ENCODE data around the gene CLTCL1. TPM values are rescaled to one million over a fixed set of nuclear protein-coding genes. Genes with fewer than 3 reads are reported as not detected.

CLTCL1 gene
- total RNA-seq, 4 donors from 2014 or later: 5.7 to 11.7 (median 8.4) TPM

GRCh38 chr22:19129871-19130270 is 161.6 kb downstream of the CLTCL1 start:
- peaks cover 0 to 36% of the 10 kb centered on the region in 2 donors for H3K36me3 ChIP-seq
- no peaks in the 10 kb centered on the region for H3K4me1 ChIP-seq
- no peaks in the 10 kb centered on the region for H3K27me3 ChIP-seq
- 83% methylated on average over 5 of the region's 8 CpGs; no CpG with 5 or more reads in 1 of the 2 donors for WGBS, 2 donors (ENCODE audit: low coverage in 1 of 2)
- H3K9me3 ChIP-seq: no peaks in the 10 kb centered on the region
- no peak overlapping the region for H3K27ac ChIP-seq
- TF ChIP-seq, protein P1, sequence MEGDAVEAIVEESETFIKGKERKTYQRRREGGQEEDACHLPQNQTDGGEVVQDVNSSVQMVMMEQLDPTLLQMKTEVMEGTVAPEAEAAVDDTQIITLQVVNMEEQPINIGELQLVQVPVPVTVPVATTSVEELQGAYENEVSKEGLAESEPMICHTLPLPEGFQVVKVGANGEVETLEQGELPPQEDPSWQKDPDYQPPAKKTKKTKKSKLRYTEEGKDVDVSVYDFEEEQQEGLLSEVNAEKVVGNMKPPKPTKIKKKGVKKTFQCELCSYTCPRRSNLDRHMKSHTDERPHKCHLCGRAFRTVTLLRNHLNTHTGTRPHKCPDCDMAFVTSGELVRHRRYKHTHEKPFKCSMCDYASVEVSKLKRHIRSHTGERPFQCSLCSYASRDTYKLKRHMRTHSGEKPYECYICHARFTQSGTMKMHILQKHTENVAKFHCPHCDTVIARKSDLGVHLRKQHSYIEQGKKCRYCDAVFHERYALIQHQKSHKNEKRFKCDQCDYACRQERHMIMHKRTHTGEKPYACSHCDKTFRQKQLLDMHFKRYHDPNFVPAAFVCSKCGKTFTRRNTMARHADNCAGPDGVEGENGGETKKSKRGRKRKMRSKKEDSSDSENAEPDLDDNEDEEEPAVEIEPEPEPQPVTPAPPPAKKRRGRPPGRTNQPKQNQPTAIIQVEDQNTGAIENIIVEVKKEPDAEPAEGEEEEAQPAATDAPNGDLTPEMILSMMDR (IDR thresholded peaks at IDR 0.05): no peak
- TF ChIP-seq POLR2AphosphoS5 (IDR thresholded peaks at IDR 0.05): no peak
- no peak for TF ChIP-seq POLR2A (IDR thresholded peaks at IDR 0.05)
- no peak for TF ChIP-seq EP300 (IDR thresholded peaks at IDR 0.05)
- H3K4me3 ChIP-seq: no peak overlapping the region
- no peak for ATAC-seq

Small RNA genes within 50 kb of the gene (small RNA-seq; reads per million reads assigned to genes)
- gene AC000081.1 (0 reads per million in 4 donors), gene RF00398 (0 reads per million in 4 donors)

Other genes with a start within 250 kb of the CLTCL1 start
- 10 to 100 TPM; 44.1 to 76.5 (median 56.3) TPM for gene DGCR2, start 169.3 kb downstream of the CLTCL1 start, total RNA-seq
- under 1 TPM in 1 of 4 donors, not detected in 3; 0.13 TPM for gene TSSK2, start 160.4 kb downstream of the CLTCL1 start, total RNA-seq
- 10 to 100 TPM; 14.5 to 18.4 (median 16.5) TPM for gene ESS2, start 147.1 kb downstream of the CLTCL1 start, total RNA-seq
- gene GSC2, start 141.4 kb downstream of the CLTCL1 start, total RNA-seq: not detected
- 10 to 100 TPM; 42.1 to 69.9 (median 51.1) TPM for gene SLC25A1, start 113.0 kb downstream of the CLTCL1 start, total RNA-seq
- gene HIRA, start 140.0 kb upstream of the CLTCL1 start, total RNA-seq: 10 to 100 TPM; 20.5 to 35.6 (median 26.0) TPM
- gene MRPL40, start 140.8 kb upstream of the CLTCL1 start, total RNA-seq: 10 to 100 TPM; 22.8 to 29.1 (median 25.8) TPM
- gene C22orf39, start 156.0 kb upstream of the CLTCL1 start, total RNA-seq: 100 to 1,000 TPM in 2 of 4 donors, 10 to 100 TPM in 2; 69.4 to 107 (median 97.0) TPM
- gene UFD1, start 187.5 kb upstream of the CLTCL1 start, total RNA-seq: 10 to 100 TPM; 22.7 to 56.2 (median 38.2) TPM
- 1 to 10 TPM in 1 of 4 donors, not detected in 3; 2.1 TPM for gene CDC45, start 188.2 kb upstream of the CLTCL1 start, total RNA-seq
- 100 to 1,000 TPM in 2 of 4 donors, 10 to 100 TPM in 2; 29.6 to 149 (median 93.3) TPM for gene CLDN5, start 232.7 kb upstream of the CLTCL1 start, total RNA-seq